Ovary (tissue), 9 donors: Measurements from ENCODE around the gene LMNB1. TPM values are rescaled to one million over a fixed set of nuclear protein-coding genes. Genes with fewer than 3 reads are reported as not detected.

Experiments used
- DNase-seq, 5 donors: peaks; one replicate each; pipeline ENCODE4 v3.0.0-alpha.2; 2019 to 2020
- H3K27ac ChIP-seq, 2 donors: fragments of 200-600 bp; one replicate each; pipeline versions ENCODE4 v1.5.1 to v1.8.0; 2019 to 2022
- H3K27me3 ChIP-seq: fragments of 200-600 bp; one replicate; pipeline ENCODE4 v1.8.0; 2022
- H3K36me3 ChIP-seq: fragments of 200-600 bp; sonication (generic); one replicate; pipeline ENCODE4 v1.5.1; 2019
- H3K4me1 ChIP-seq: one replicate; pipeline ENCODE4 v1.8.1; 2013; ENCODE audit warnings: mild to moderate bottlenecking, moderate library complexity; ENCODE audit not compliant: insufficient read depth
- H3K4me3 ChIP-seq: fragments of 200-600 bp; sonication (generic); one replicate; pipeline ENCODE4 v1.5.1; 2017
- H3K9me3 ChIP-seq, 2 donors: fragments of 200-600 bp in 1 of 2; sonication (generic) in 1 of 2; one replicate each; pipeline versions ENCODE4 v1.5.1 to v1.8.1; 2013 to 2019; ENCODE audit warnings: mild to moderate bottlenecking in 1 of 2, moderate library complexity in 1 of 2
- EP300 ChIP-seq: sonication (generic); formaldehyde crosslinking; IDR thresholded peaks from one replicate; pipeline ENCODE4 v1.6.1; 2017; ENCODE audit warnings: antibody characterized with exemption
- POLR2A ChIP-seq: fragments of 450-650 bp; IDR thresholded peaks from one replicate; pipeline ENCODE4 v1.6.1; 2017; ENCODE audit warnings: antibody characterized with exemption, mild to moderate bottlenecking, moderate library complexity
- WGBS, 3 donors: extraction: QIAGEN DNeasy Blood & Tissue Kit in 1 of 3; methylation state at CpG; one replicate each; pipeline versions ENCODE4 v1.1.5 to v1.1.7; 2013 to 2017; 5-methylcytosine and 5-hydroxymethylcytosine counted together
- intact Hi-C, 4 donors: fragments of 100-400 bp; cut with DNase I; formaldehyde crosslinking; loops; one replicate each; pipeline versions ENCODE4 v1.11.0 to v1.15.1; 2022 to 2023
- polyA plus RNA-seq, 2 donors: library from polyadenylated mRNA; stranded (reverse); fragments of 200-250 nt in 1 of 2; fragments of 350-450 nt in 1 of 2; fragmentation: Illumina TruSeq in 1 of 2; extraction: RNeasy Lipid Tissue Mini Kit (QIAGEN cat#74804) in 1 of 2; gene quantifications; one replicate each; pipeline ENCODE4 v1.2.3, GENCODE V29; 2013 to 2014
- total RNA-seq, 7 donors: library from RNA; depleted of rRNA in 2 of 7; stranded (reverse); fragments of >200 nt in 2 of 7; fragmentation: NEBNext Ultra II Directional in 3 of 7; extraction: Animal tissue kit (Norgen Biotek cat#: 25700) in 3 of 7; gene quantifications; one replicate each; pipeline versions ENCODE4 v1.1.0 to v1.2.4, GENCODE V29; 2016 to 2023
- TF ChIP-seq, protein P1 (sequence below), 3 donors: fragments of 450-650 bp in 2 of 3; fragments of 200-600 bp in 1 of 3; IDR thresholded peaks; one replicate each; pipeline versions ENCODE4 v1.5.1 to v1.8.0; 2016 to 2022; ENCODE audit warnings: antibody characterized with exemption in 3 of 3, mild to moderate bottlenecking in 1 of 3
- donor health status: DM: no; HTN: no; CAD: no; lungs with moderate emphysema.
- donor health status: DM: no; HTN: no; CAD: no.
- donor health status: Bipolar disorder and iron deficiency.
- donor health status: DM: yes; HTN: yes; CAD: no.
- donor health status: DM: no; HTN: no; CAD: no.
- donor health status: DM: yes; HTN: yes; CAD: no.

The LMNB1 gene
- total and polyA plus RNA-seq, 9 donors = 3.0 to 10.0 (median 8.3) TPM

- DNase-seq = no peak
- Histone ChIP-seq H3K27ac (peak overlapping the region in 1 of 2 donors; percentile 38), H3K9me3 (no peaks in the 10 kb centered on the region), H3K27me3 (no peaks in the 10 kb centered on the region), H3K36me3 (no peaks in the 10 kb centered on the region), H3K4me3 (no peak overlapping the region), H3K4me1 (peaks cover 14% of the 10 kb centered on the region)
- TF ChIP-seq, protein P1, sequence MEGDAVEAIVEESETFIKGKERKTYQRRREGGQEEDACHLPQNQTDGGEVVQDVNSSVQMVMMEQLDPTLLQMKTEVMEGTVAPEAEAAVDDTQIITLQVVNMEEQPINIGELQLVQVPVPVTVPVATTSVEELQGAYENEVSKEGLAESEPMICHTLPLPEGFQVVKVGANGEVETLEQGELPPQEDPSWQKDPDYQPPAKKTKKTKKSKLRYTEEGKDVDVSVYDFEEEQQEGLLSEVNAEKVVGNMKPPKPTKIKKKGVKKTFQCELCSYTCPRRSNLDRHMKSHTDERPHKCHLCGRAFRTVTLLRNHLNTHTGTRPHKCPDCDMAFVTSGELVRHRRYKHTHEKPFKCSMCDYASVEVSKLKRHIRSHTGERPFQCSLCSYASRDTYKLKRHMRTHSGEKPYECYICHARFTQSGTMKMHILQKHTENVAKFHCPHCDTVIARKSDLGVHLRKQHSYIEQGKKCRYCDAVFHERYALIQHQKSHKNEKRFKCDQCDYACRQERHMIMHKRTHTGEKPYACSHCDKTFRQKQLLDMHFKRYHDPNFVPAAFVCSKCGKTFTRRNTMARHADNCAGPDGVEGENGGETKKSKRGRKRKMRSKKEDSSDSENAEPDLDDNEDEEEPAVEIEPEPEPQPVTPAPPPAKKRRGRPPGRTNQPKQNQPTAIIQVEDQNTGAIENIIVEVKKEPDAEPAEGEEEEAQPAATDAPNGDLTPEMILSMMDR (IDR thresholded peaks at IDR 0.05) = no peak
- TF ChIP-seq POLR2A (no peak), EP300 (no peak)
- intact Hi-C loops = no loop called here
- 42 to 63% (median 59%) methylated on average over 8 of the region's 8 CpGs for WGBS, 3 donors
These were observed 71.3 kb downstream of the LMNB1 start for GRCh38 chr5:126848253-126848652.

- TF ChIP-seq EP300 = no peak
- TF ChIP-seq POLR2A = no peak
- TF ChIP-seq, protein P1 (IDR thresholded peaks at IDR 0.05) = no peak
- Histone ChIP-seq H3K27ac (no peak overlapping the region), H3K4me1 (peaks cover 14% of the 10 kb centered on the region), H3K4me3 (no peak overlapping the region), H3K27me3 (no peaks in the 10 kb centered on the region), H3K9me3 (no peaks in the 10 kb centered on the region), H3K36me3 (no peaks in the 10 kb centered on the region)
- intact Hi-C loops = no loop called here
- peak in 2 of 5 donors; percentile 39 to 65 for DNase-seq
- 10 to 30% (median 20%) methylated on average over 3 of the region's 3 CpGs for WGBS, 3 donors
These were observed 72.3 kb downstream of the LMNB1 start for GRCh38 chr5:126849101-126849678.

GRCh38 chr5:126851501-126852011, 74.6 kb downstream of the LMNB1 start:
- Histone ChIP-seq H3K9me3 (no peaks in the 10 kb centered on the region), H3K27ac (no peak overlapping the region), H3K36me3 (no peaks in the 10 kb centered on the region), H3K27me3 (no peaks in the 10 kb centered on the region), H3K4me3 (no peak overlapping the region), H3K4me1 (peaks cover 13% of the 10 kb centered on the region)
- no peak for TF ChIP-seq POLR2A
- TF ChIP-seq EP300 = no peak
- TF ChIP-seq, protein P1 (IDR thresholded peaks at IDR 0.05) = no peak
- no peak for DNase-seq
- 84 to 95% (median 90%) methylated on average over 14 of the region's 14 CpGs for WGBS, 3 donors
- intact Hi-C loops = loop anchor here in 1 of 4 donors (5.0 kb wide), 1 partner anchor 176 kb away; no protein-coding TSS in a partner anchor

DNA sequence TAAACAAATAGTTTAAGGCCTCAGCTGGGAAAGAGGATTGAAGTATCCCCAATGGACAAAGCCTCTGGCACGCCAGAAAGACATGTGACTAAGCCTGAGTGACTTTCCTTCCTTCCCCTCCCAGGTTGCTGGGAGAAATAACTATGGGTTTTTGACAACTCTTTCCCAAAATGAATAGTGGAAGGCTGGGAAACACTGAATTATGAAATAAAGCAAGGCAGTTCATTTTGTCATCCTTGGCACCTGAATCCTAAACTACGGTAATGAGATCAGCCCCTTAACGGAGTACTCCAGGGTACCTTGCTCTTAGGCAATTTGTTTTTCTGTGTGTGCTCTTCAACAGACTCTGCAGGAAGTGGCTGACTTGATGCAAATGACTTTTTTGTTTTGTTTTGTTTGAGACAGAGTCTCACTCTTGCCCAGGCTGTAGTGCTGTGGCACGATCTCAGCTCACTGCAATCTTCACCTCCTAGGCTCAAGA, 75.2 kb downstream of the LMNB1 start:
- 51 to 83% (median 58%) methylated on average over 4 of the region's 4 CpGs for WGBS, 3 donors
- no peak overlapping the region for H3K4me3 ChIP-seq
- intact Hi-C loops = loop anchor here in 1 of 4 donors (5.0 kb wide), 1 partner anchor 175 kb away; no protein-coding TSS in a partner anchor
- H3K27ac ChIP-seq = no peak overlapping the region
- H3K9me3 ChIP-seq = no peaks in the 10 kb centered on the region
- H3K36me3 ChIP-seq = no peaks in the 10 kb centered on the region
- peak in 1 of 5 donors; percentile 60 for DNase-seq
- peaks cover 10% of the 10 kb centered on the region for H3K4me1 ChIP-seq
- TF ChIP-seq, protein P1 (IDR thresholded peaks at IDR 0.05) = no peak
- no peak for TF ChIP-seq EP300
- TF ChIP-seq POLR2A = no peak
- H3K27me3 ChIP-seq = no peaks in the 10 kb centered on the region
